A549 (cell line): Measurements from ENCODE around the gene KLHL6.

ENCODE experiments used
- HDAC2 ChIP-seq: fragments of 200-600 bp; sonication (generic); IDR thresholded peaks from 2 replicates; pipeline ENCODE4 v1.6.1; 2016
- JUNB ChIP-seq: fragments of >200 bp; sonication (Bioruptor Twin); formaldehyde crosslinking; IDR thresholded peaks from 2 replicates; pipeline ENCODE4 v1.6.1; 2016
- KDM1A ChIP-seq: fragments of 200-600 bp; sonication (generic); IDR thresholded peaks from 2 replicates; pipeline ENCODE4 v1.6.1; 2016; ENCODE audit warnings: low read depth, mild to moderate bottlenecking
- MYC ChIP-seq: IDR thresholded peaks from 2 replicates; pipeline ENCODE4 v1.6.1; 2012; ENCODE audit warnings: mild to moderate bottlenecking, inconsistent platforms, low read length, improper control_type of control experiment, borderline replicate concordance
- NFE2L2 ChIP-seq: fragments of 150-350 bp; conservative IDR thresholded peaks from 2 replicates; pipeline ENCODE4 v1.6.1; 2014; ENCODE audit warnings: low read length
- POLR2A ChIP-seq: IDR thresholded peaks from 2 replicates; pipeline ENCODE4 v1.6.1; 2012; ENCODE audit warnings: mild to moderate bottlenecking, low read length
- TF ChIP-seq, protein P1 (sequence below): fragments of >200 bp; sonication (Bioruptor Twin); formaldehyde crosslinking; IDR thresholded peaks from 3 replicates; pipeline ENCODE4 v1.5.1; 2016
- TF ChIP-seq, protein P2 (sequence below): fragments of 450-650 bp; IDR thresholded peaks from 2 replicates; pipeline ENCODE4 v1.6.1; 2014; ENCODE audit warnings: antibody characterized with exemption
- TF ChIP-seq, protein P3 (sequence below): fragments of 200-600 bp; sonication (generic); IDR thresholded peaks from 2 replicates; pipeline ENCODE4 v1.6.1; 2016; ENCODE audit warnings: antibody characterized with exemption, mild to moderate bottlenecking, moderate library complexity

DNA sequence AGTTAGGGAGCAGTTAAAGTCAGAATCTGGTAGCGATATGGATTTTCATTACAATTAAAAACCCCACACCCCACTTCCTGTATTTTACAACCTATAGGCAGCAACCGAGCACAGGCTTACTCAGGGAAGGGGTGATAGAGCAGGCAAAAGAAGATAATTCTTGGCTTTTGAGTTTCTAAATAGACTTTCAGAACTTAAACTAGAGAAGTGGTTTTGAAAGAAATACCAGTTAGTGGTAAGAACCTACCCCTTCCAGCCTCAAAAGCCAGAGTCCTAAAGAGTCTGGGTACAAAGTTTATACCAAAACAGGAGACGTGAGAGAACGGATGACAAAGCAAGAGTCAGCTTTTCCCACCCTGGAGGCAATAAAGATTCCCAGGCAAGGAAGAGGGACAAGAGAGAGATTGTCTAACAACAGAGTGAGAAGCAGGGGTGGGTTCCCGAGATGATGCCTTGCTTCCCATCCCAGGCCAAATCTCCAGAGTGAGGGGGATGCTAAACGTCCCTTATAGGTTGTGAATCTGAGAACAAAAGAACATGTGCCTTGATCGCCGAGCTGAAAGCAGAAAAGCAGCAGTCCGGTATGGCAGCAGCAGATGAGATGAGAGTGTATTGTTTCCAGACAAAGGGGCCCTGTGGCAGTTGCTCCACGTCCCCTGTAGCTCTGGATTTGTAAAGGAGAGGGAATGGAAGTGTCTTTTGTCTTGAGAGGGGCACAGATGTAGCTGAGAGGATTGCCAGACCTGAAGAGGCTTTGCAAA, 36.8 kb downstream of the KLHL6 start:
- no peak for TF ChIP-seq POLR2A
- TF ChIP-seq NFE2L2: no peak
- TF ChIP-seq, protein P1, sequence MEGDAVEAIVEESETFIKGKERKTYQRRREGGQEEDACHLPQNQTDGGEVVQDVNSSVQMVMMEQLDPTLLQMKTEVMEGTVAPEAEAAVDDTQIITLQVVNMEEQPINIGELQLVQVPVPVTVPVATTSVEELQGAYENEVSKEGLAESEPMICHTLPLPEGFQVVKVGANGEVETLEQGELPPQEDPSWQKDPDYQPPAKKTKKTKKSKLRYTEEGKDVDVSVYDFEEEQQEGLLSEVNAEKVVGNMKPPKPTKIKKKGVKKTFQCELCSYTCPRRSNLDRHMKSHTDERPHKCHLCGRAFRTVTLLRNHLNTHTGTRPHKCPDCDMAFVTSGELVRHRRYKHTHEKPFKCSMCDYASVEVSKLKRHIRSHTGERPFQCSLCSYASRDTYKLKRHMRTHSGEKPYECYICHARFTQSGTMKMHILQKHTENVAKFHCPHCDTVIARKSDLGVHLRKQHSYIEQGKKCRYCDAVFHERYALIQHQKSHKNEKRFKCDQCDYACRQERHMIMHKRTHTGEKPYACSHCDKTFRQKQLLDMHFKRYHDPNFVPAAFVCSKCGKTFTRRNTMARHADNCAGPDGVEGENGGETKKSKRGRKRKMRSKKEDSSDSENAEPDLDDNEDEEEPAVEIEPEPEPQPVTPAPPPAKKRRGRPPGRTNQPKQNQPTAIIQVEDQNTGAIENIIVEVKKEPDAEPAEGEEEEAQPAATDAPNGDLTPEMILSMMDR: no peak
- TF ChIP-seq, protein P2, sequence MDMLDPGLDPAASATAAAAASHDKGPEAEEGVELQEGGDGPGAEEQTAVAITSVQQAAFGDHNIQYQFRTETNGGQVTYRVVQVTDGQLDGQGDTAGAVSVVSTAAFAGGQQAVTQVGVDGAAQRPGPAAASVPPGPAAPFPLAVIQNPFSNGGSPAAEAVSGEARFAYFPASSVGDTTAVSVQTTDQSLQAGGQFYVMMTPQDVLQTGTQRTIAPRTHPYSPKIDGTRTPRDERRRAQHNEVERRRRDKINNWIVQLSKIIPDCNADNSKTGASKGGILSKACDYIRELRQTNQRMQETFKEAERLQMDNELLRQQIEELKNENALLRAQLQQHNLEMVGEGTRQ: no peak
- TF ChIP-seq, protein P3, sequence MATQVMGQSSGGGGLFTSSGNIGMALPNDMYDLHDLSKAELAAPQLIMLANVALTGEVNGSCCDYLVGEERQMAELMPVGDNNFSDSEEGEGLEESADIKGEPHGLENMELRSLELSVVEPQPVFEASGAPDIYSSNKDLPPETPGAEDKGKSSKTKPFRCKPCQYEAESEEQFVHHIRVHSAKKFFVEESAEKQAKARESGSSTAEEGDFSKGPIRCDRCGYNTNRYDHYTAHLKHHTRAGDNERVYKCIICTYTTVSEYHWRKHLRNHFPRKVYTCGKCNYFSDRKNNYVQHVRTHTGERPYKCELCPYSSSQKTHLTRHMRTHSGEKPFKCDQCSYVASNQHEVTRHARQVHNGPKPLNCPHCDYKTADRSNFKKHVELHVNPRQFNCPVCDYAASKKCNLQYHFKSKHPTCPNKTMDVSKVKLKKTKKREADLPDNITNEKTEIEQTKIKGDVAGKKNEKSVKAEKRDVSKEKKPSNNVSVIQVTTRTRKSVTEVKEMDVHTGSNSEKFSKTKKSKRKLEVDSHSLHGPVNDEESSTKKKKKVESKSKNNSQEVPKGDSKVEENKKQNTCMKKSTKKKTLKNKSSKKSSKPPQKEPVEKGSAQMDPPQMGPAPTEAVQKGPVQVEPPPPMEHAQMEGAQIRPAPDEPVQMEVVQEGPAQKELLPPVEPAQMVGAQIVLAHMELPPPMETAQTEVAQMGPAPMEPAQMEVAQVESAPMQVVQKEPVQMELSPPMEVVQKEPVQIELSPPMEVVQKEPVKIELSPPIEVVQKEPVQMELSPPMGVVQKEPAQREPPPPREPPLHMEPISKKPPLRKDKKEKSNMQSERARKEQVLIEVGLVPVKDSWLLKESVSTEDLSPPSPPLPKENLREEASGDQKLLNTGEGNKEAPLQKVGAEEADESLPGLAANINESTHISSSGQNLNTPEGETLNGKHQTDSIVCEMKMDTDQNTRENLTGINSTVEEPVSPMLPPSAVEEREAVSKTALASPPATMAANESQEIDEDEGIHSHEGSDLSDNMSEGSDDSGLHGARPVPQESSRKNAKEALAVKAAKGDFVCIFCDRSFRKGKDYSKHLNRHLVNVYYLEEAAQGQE: no peak
- TF ChIP-seq JUNB: no peak
- TF ChIP-seq KDM1A: no peak
- TF ChIP-seq MYC: no peak
- no peak for TF ChIP-seq HDAC2
